Neural crest cell (in vitro differentiated cells): ENCODE results near the gene CASP9. TPM values are rescaled to one million over a fixed set of nuclear protein-coding genes. Genes with fewer than 3 reads are reported as not detected.
A peak's percentile ranks its signal among the peaks of the same experiment; 100 is the strongest.
"Not testable (repeated sequence)": the region's sequence is repeated elsewhere in the genome, so short reads cannot be mapped to it uniquely, and the experiment has no call there.

Experiments used
- DNase-seq: peaks from one replicate; pipeline ENCODE4 v3.0.0; 2021; ENCODE audit warnings: low read depth, mixed read lengths, low spot score
- H3K27ac Mint-ChIP-seq: one replicate; pipeline ENCODE4 v1.8.0; 2021; ENCODE audit warnings: mild to moderate bottlenecking, mixed read lengths; ENCODE audit not compliant: unreplicated experiment
- H3K27me3 Mint-ChIP-seq: 2 replicates; pipeline ENCODE4 v1.8.0; 2021; ENCODE audit warnings: low read depth, mild to moderate bottlenecking, mixed read lengths
- H3K36me3 Mint-ChIP-seq: 2 replicates; pipeline ENCODE4 v1.8.0; 2021; ENCODE audit warnings: low read depth, mild to moderate bottlenecking, mixed read lengths
- H3K4me1 Mint-ChIP-seq: 2 replicates; pipeline ENCODE4 v1.8.0; 2021; ENCODE audit warnings: mixed read lengths
- H3K4me3 Mint-ChIP-seq: one replicate; pipeline ENCODE4 v1.8.0; 2021; ENCODE audit warnings: mild to moderate bottlenecking, mixed read lengths
- H3K9me3 Mint-ChIP-seq: 2 replicates; pipeline ENCODE4 v1.8.0; 2021; ENCODE audit warnings: mixed read lengths
- total RNA-seq: library from RNA; stranded (reverse); gene quantifications from 2 replicates; pipeline ENCODE4 v1.2.1, GENCODE V29; 2021
- TF ChIP-seq, protein P1 (sequence below): fragments of 200-600 bp; sonication (generic); conservative IDR thresholded peaks from 2 replicates; pipeline ENCODE4 v1.5.0; 2021; ENCODE audit warnings: antibody characterized with exemption, mild to moderate bottlenecking

Gene CASP9
- total RNA-seq, 1 donor from 2014 or later, result 13.2 TPM

DNA sequence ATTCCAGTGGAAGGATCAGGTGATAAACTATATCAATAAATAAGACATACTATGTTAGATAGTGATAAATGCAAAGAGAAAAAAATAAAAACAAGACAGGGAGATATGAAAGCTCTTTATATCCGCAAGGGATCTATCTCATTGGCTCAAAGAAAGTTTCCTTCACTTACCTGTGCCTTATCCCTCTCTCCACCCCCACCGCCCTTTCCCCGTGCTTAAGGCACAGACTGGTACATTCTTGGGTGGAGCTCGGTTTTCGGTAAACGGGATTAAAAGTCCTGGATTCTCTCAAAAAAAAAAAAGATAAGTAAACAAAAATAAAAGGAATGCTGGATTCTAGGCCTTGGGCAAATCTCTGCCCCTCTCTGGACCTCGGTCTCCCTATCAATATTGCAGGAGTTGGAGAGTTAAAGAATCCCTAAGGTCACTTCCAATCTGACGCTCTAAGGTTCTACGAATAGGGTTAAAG is 2.0 kb upstream of the CASP9 start:
- no peak for DNase-seq
- H3K27me3 Mint-ChIP-seq, result no peaks in the 10 kb centered on the region
- H3K4me3 Mint-ChIP-seq, result peak overlapping the region; percentile 91
- H3K9me3 Mint-ChIP-seq, result no peaks in the 10 kb centered on the region
- no peaks in the 10 kb centered on the region for H3K36me3 Mint-ChIP-seq
- peaks cover 48% of the 10 kb centered on the region for H3K4me1 Mint-ChIP-seq
- TF ChIP-seq, protein P1, sequence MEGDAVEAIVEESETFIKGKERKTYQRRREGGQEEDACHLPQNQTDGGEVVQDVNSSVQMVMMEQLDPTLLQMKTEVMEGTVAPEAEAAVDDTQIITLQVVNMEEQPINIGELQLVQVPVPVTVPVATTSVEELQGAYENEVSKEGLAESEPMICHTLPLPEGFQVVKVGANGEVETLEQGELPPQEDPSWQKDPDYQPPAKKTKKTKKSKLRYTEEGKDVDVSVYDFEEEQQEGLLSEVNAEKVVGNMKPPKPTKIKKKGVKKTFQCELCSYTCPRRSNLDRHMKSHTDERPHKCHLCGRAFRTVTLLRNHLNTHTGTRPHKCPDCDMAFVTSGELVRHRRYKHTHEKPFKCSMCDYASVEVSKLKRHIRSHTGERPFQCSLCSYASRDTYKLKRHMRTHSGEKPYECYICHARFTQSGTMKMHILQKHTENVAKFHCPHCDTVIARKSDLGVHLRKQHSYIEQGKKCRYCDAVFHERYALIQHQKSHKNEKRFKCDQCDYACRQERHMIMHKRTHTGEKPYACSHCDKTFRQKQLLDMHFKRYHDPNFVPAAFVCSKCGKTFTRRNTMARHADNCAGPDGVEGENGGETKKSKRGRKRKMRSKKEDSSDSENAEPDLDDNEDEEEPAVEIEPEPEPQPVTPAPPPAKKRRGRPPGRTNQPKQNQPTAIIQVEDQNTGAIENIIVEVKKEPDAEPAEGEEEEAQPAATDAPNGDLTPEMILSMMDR, result no peak
- H3K27ac Mint-ChIP-seq, result peak overlapping the region; percentile 0

DNA sequence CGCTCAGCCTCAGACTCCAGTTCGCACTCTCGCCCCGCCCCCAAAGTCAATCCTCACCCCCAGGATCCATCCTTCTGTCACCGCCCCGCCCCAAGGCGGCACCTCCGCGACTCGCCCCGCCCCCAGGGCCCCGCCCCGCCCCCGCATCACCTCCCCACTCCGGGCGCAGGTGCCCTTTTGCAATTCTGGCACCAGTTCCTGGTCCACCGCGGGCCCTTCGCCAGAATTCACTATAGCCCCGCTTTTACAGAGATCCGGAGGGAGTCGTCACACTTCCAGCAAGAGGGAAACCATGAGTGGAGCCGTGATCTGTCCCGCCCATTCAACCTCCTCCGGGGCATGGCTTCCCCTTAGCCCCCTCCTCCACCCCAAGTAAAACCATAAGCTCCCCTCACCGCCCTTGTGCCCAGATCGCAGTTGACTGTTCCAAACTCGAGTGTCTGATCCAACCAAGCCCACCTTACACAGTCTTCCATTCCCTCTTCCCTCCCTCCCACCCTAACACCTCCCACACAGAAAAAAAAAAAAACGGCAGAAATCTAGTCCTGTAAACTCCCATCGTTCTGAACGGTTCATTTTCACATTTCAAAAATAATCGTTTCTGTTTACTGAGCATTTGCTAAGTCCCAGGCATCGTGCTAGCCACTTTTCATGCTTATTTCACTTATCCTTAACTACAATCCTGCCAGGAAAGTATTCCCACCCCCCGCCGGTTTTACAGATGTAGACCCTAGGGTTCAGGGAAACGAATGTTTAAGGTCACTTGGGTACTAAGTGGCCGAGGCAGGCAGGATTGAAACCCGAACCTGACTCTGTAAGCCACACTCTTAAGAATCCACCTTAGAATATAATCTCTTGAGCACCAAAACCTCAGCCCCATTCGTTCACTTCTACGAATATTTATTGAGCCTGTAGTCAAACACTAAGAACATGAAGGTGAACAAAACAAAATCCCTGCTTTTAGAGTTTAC is 1.3 kb upstream of the CASP9 start:
- no peaks in the 10 kb centered on the region for H3K27me3 Mint-ChIP-seq
- TF ChIP-seq, protein P1, result no peak
- DNase-seq, result no peak
- H3K4me3 Mint-ChIP-seq, result peak overlapping the region; percentile 91
- no peaks in the 10 kb centered on the region for H3K36me3 Mint-ChIP-seq
- H3K27ac Mint-ChIP-seq, result peak overlapping the region; percentile 100
- H3K4me1 Mint-ChIP-seq, result peaks cover 48% of the 10 kb centered on the region
- no peaks in the 10 kb centered on the region for H3K9me3 Mint-ChIP-seq

DNA sequence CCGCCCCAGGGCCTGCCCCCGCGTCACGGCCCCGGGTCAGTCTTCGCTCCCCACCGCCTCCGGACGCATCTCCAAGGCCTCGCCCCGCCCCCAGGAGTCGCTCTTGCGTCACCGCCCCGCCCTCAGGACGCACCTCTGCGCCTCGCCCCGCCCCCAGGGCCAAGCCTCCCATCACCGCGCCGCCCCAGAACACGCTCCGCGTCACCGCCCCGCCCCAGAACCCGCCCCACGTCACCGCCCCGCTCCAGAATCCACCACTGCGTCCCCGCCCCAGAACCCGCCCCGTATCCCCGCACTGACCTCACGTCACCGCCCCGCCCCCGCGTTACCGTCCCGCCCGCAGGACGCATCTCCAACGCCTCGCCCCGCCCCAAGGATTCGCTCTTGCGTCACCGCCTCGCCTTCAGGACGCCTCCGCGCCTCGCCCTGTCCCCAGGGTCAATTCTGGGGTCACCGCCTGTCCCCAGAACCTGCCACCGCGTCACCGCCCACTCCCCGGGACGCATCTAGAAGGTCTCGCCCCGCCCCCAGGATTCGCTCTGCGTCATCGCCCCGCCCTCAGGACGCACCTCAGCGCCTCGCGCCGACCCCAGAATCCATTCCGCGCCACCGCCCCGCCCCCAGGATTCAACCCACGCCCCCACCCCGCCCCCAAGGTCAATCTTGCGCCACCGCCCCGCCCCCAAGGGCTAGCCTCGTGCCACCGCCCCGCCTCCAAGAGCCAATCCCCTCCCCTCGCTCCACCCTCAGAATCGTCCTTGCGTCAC is 451 bp upstream of the CASP9 start:
- TF ChIP-seq, protein P1, result no peak
- Mint-ChIP-seq H3K27me3 (no peaks in the 10 kb centered on the region), H3K4me1 (peaks cover 49% of the 10 kb centered on the region), H3K27ac (peak overlapping the region; percentile 100), H3K36me3 (no peaks in the 10 kb centered on the region), H3K4me3 (peak overlapping the region; percentile 91), H3K9me3 (no peaks in the 10 kb centered on the region)
- DNase-seq, result peak; percentile 99

DNA sequence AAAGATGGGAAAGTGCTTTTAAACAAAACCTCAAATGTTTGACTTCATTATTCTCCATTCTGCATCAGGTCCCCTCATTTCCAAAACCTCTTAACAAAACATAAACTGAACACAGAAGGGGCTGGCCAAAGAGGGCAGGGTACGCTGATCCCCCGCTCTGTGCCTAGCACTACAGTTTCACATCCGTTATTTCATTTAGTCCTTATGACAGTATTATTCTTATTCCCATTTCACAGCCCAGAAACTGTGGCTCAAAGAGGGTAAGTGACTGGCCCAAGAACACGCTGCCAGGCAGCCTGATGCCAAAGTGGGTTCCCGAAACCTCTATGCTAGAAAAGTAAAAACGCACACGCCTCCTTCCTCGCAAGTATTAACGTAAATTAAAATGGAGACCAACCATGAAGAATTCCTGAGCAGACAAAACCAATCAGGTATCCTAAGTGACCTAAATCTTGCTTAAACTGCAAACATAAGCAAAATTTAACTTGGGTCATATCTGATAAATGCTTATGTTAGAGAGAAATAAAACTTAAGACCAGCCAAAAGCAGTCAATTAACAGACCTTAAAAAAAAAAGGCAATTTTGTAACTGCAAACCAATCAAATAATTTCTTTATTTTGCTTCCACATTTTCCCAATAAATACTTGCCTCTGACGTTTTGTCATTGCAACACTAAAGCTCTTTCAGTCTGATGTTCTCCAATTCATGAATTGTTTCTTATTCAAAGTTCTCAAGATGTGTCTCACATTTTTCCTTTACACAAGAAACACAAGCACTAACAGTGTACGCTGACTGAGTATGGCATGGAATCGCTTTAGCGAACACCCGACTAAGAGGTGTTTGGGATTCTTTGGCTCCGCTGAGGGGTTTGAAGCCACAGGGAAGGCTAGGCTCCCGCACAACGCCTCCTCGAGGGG is 653 bp downstream of the CASP9 start:
- Mint-ChIP-seq H3K36me3 (no peaks in the 10 kb centered on the region), H3K4me1 (peaks cover 44% of the 10 kb centered on the region), H3K27ac (peak overlapping the region; percentile 98), H3K27me3 (no peaks in the 10 kb centered on the region), H3K4me3 (peak overlapping the region; percentile 91), H3K9me3 (no peaks in the 10 kb centered on the region)
- DNase-seq, result no peak
- TF ChIP-seq, protein P1, result no peak

DNA sequence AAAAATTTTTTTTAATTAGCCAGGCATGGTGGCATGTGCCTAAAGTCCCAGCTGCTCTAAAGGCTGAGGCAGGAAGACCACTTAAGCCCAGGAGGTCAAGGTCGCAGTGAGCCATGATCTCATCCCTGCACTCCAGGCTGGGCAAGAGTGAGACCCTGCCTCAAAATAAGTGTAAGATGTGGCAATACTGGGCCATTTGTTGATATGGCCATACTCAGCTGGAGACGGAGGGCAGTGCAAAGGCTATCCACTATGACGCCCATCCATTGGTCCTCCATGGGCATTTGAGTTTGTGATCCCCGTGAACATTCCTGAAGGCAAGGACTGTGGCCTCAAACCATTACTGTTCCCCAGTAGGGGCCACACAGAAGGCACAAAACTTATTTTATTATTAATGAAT is 1.5 kb downstream of the CASP9 start:
- Mint-ChIP-seq H3K4me1 (peaks cover 38% of the 10 kb centered on the region), H3K36me3 (no peaks in the 10 kb centered on the region), H3K27ac (no peak overlapping the region), H3K4me3 (peak overlapping the region; percentile 91), H3K9me3 (no peaks in the 10 kb centered on the region), H3K27me3 (no peaks in the 10 kb centered on the region)
- DNase-seq, result no peak
- TF ChIP-seq, protein P1, result no peak

DNA sequence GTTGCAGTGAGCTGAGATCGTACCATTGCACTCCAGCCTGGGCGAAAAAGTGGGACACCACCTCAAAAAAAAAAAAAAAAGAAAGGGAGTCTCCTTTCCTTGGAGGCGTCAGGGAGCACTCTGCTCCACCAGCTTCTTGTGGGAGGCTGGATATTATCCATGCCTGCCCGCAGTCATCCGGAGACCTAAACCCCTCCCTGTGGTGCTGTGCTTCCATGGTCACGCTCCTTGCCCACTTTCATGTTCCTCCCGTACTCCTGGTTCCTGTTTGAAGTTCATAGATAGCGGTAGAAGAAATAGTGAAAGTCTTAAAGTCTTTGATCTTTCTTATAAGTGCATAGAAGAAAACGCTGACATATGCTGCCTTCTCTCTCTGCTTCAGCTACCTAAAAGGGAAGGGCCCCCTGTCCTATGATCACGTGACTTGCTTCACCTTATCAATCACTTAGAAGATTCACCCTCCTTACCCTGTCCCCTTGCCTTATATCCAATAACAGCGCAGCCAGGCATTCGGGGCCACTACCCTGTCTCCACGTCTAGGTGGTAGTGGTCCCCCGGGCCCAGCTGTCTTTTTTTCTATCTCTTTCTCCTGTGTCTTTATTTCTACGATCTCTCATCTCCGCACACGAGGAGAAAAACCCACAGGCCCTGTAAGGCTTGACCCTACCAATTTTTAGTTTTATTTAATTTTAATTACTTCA is 2.7 kb downstream of the CASP9 start:
- H3K36me3 Mint-ChIP-seq, H3K27ac Mint-ChIP-seq, H3K9me3 Mint-ChIP-seq, H3K27me3 Mint-ChIP-seq, DNase-seq: not testable (repeated sequence)
- Mint-ChIP-seq H3K4me1 (peaks cover 31% of the 10 kb centered on the region), H3K4me3 (peak overlapping the region; percentile 4)
